ENCODE measurements around the gene SHH.

DNA sequence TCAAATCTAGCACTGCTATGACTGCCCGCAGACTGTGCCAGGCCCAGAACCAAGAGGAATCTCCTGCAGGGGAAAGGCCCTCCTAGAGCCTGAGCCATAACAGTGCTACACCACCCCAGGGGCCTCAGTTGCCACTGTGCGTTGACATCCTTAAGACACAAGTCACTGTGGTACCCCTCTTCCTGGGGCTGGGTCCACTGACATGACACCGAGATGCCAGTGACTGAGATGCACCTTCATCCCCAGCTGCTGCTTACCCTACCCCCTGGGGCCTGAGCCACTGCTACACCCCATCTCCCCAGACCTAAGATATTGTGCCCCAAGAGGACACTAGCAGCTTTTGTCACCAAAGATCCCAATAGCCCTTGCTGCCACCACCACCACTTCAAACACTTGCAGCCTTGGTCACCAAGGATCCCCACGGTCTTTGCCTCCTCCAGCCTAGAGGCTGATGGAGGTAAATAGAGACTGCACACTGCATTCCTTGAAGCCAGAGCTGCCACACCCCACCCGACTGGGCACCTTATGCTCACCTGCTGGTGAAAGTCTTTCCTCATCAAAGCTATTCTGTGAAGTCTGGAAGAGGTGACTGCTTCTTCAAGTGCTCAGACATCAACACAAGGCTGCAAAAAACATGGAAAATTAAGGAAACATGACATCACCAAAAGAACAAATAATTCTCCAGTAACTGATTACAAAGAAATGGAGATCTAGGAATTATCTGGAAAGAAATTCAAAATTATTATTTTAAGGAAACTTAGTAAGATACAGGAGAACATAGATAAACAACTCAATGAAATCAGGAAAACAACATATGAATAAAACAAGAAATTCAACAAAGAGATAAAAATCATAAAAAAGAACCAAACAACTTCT, 40.4 kb upstream of the SHH start:
- TF ChIP-seq, protein P1, sequence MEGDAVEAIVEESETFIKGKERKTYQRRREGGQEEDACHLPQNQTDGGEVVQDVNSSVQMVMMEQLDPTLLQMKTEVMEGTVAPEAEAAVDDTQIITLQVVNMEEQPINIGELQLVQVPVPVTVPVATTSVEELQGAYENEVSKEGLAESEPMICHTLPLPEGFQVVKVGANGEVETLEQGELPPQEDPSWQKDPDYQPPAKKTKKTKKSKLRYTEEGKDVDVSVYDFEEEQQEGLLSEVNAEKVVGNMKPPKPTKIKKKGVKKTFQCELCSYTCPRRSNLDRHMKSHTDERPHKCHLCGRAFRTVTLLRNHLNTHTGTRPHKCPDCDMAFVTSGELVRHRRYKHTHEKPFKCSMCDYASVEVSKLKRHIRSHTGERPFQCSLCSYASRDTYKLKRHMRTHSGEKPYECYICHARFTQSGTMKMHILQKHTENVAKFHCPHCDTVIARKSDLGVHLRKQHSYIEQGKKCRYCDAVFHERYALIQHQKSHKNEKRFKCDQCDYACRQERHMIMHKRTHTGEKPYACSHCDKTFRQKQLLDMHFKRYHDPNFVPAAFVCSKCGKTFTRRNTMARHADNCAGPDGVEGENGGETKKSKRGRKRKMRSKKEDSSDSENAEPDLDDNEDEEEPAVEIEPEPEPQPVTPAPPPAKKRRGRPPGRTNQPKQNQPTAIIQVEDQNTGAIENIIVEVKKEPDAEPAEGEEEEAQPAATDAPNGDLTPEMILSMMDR (IDR thresholded peaks at IDR 0.05), result peak in 1 of 6 experiments; percentile 1
- TF ChIP-seq POLR2A (IDR thresholded peaks at IDR 0.05), result no peak
